IMR-90 (cell line): ENCODE results near the gene DNAH9. TPM values are rescaled to one million over a fixed set of nuclear protein-coding genes. Genes with fewer than 3 reads are reported as not detected.

ENCODE experiments used
- ATAC-seq: fragments of 200-7000 bp; cut with Tn5 transposase; 2 replicates; pipeline ENCODE4 v1.9.1; 2020; ENCODE audit warnings: low read depth, mild to moderate bottlenecking, moderate library complexity
- BruUV-seq: library from RNA; stranded (reverse); fragments of 400-500 nt; replicated peaks from 2 replicates; lab custom pipeline; 2021; lab: Mats Ljungman, UMichigan
- CTCF ChIA-PET: fragments of 300-600 bp; formaldehyde crosslinking; extraction: SDS; loops from one replicate; lab custom pipeline; 2021; ENCODE audit warnings: antibody characterized with exemption; lab: Yijun Ruan, JAX
- POLR2A ChIA-PET: fragments of 300-600 bp; sonication (Branson Sonifier 250); formaldehyde crosslinking; loops from one replicate; lab custom pipeline; 2022; ENCODE audit warnings: antibody characterized with exemption; ENCODE audit not compliant: unreplicated experiment; lab: Charles Lee
- DNase-seq: peaks from one replicate; pipeline ENCODE4 v3.0.0; 2013
- H2AFZ ChIP-seq: replicated peaks from 2 replicates; pipeline ENCODE3; 2013; ENCODE audit warnings: low read length, mild to moderate bottlenecking; ENCODE audit not compliant: poor library complexity
- H2AK5ac ChIP-seq: 2 replicates; pipeline ENCODE4 v1.6.1; 2013; ENCODE audit warnings: low read depth, low read length, inconsistent platforms
- H2AK9ac ChIP-seq: replicated peaks from 2 replicates; pipeline ENCODE3; 2013; ENCODE audit warnings: mild to moderate bottlenecking, low read depth, low read length, moderate library complexity; ENCODE audit not compliant: poor library complexity
- H2BK120ac ChIP-seq: 2 replicates; pipeline ENCODE4 v1.6.1; 2013; ENCODE audit warnings: low read depth, low read length, inconsistent platforms
- H2BK15ac ChIP-seq: 3 replicates; pipeline ENCODE4 v1.6.1; 2013; ENCODE audit warnings: low read depth, low read length, inconsistent platforms
- H2BK20ac ChIP-seq: 2 replicates; pipeline ENCODE4 v1.6.1; 2013; ENCODE audit warnings: low read depth, mild to moderate bottlenecking, inconsistent platforms, low read length, moderate library complexity
- H2BK5ac ChIP-seq: 2 replicates; pipeline ENCODE4 v1.6.1; 2013; ENCODE audit warnings: mild to moderate bottlenecking, low read depth, low read length, inconsistent platforms; ENCODE audit not compliant: poor library complexity, severe bottlenecking
- H3K14ac ChIP-seq: replicated peaks from 2 replicates; pipeline ENCODE4 v1.6.1; 2013; ENCODE audit warnings: low read depth, low read length, inconsistent platforms
- H3K18ac ChIP-seq: 2 replicates; pipeline ENCODE4 v1.6.1; 2013; ENCODE audit warnings: low read depth, low read length, control low read depth
- H3K23ac ChIP-seq: 2 replicates; pipeline ENCODE4 v1.6.1; 2013; ENCODE audit warnings: low read depth, low read length, inconsistent platforms
- H3K27ac ChIP-seq: 2 replicates; pipeline ENCODE4 v1.5.1; 2013; ENCODE audit warnings: mild to moderate bottlenecking, control low read depth, low read length; ENCODE audit not compliant: insufficient read depth
- H3K27me3 ChIP-seq: 2 replicates; pipeline ENCODE4 v1.6.1; 2013; ENCODE audit warnings: low read length; ENCODE audit not compliant: control insufficient read depth, insufficient read depth
- H3K36me3 ChIP-seq: 2 replicates; pipeline ENCODE4 v1.6.1; 2013; ENCODE audit warnings: low read length, mixed read lengths; ENCODE audit not compliant: control insufficient read depth, insufficient read depth
- H3K4ac ChIP-seq: 2 replicates; pipeline ENCODE4 v1.6.1; 2013; ENCODE audit warnings: low read depth, low read length, inconsistent platforms
- H3K4me1 ChIP-seq: 2 replicates; pipeline ENCODE4 v1.6.1; 2013; ENCODE audit warnings: low read length, mixed read lengths; ENCODE audit not compliant: control insufficient read depth, insufficient read depth
- H3K4me2 ChIP-seq: 2 replicates; pipeline ENCODE4 v1.6.1; 2013; ENCODE audit warnings: low read depth, mild to moderate bottlenecking, control low read depth, low read length, moderate library complexity
- H3K4me3 ChIP-seq: 2 replicates; pipeline ENCODE4 v1.5.1; 2013; ENCODE audit warnings: low read depth, mild to moderate bottlenecking, control low read depth, low read length, moderate library complexity; ENCODE audit not compliant: insufficient read depth
- H3K56ac ChIP-seq: 2 replicates; pipeline ENCODE4 v1.6.1; 2013; ENCODE audit warnings: low read length, inconsistent platforms; ENCODE audit not compliant: insufficient read depth; ENCODE audit errors: extremely low read depth
- H3K79me1 ChIP-seq, 2 experiments: 2 replicates each; pipeline ENCODE4 v1.6.1; 2013; ENCODE audit warnings: low read length in 2 of 2, inconsistent platforms in 1 of 2, low read depth in 1 of 2
- H3K9ac ChIP-seq: 2 replicates; pipeline ENCODE4 v1.6.1; 2013; ENCODE audit warnings: low read depth, low read length, control low read depth
- H3K9me1 ChIP-seq: 2 replicates; pipeline ENCODE4 v1.6.1; 2013; ENCODE audit warnings: low read length, inconsistent platforms; ENCODE audit not compliant: insufficient read depth
- H3K9me3 ChIP-seq: 2 replicates; pipeline ENCODE4 v1.6.1; 2013; ENCODE audit warnings: low read length; ENCODE audit not compliant: control insufficient read depth, insufficient read depth
- H4K20me1 ChIP-seq: 2 replicates; pipeline ENCODE4 v1.6.1; 2013; ENCODE audit warnings: low read length, inconsistent platforms; ENCODE audit not compliant: insufficient read depth
- H4K5ac ChIP-seq: 2 replicates; pipeline ENCODE4 v1.6.1; 2013; ENCODE audit warnings: mild to moderate bottlenecking, low read depth, low read length, control low read depth
- H4K8ac ChIP-seq, 2 experiments: 2 replicates each; pipeline ENCODE4 v1.6.1; 2013; ENCODE audit warnings: low read depth in 2 of 2, low read length in 2 of 2, control low read depth in 1 of 2, inconsistent platforms in 1 of 2
- H4K91ac ChIP-seq: 2 replicates; pipeline ENCODE4 v1.6.1; 2013; ENCODE audit warnings: low read depth, low read length, inconsistent platforms; ENCODE audit not compliant: insufficient read depth
- BHLHE40 ChIP-seq: fragments of 150-350 bp; IDR thresholded peaks from 2 replicates; pipeline ENCODE4 v1.6.1; 2016; ENCODE audit warnings: mild to moderate bottlenecking, low read depth, low read length
- CTCF ChIP-seq: conservative IDR thresholded peaks from 2 replicates; pipeline ENCODE4 v1.5.1; 2012; ENCODE audit warnings: mild to moderate bottlenecking, low read depth, low read length, improper control_type of control experiment
- ELK1 ChIP-seq: fragments of 150-350 bp; IDR thresholded peaks from 2 replicates; pipeline ENCODE4 v1.6.1; 2016; ENCODE audit warnings: low read depth, mild to moderate bottlenecking, low read length, moderate library complexity, borderline replicate concordance
- RAD21 ChIP-seq: IDR thresholded peaks from 2 replicates; pipeline ENCODE4 v1.6.1; 2012; ENCODE audit warnings: low read length, improper control_type of control experiment
- SMC3 ChIP-seq: fragments of 150-350 bp; IDR thresholded peaks from 2 replicates; pipeline ENCODE4 v1.6.1; 2016; ENCODE audit warnings: low read depth, mild to moderate bottlenecking, antibody characterized with exemption, low read length, moderate library complexity
- WGBS, 2 experiments: methylation state at CpG; one replicate each; pipeline versions ENCODE4 v1.1.5 to v1.1.7; 2013; ENCODE audit warnings: missing lambda C conversion rate in 2 of 2; ENCODE audit not compliant: insufficient read length in 1 of 2; ENCODE audit errors: extremely low coverage in 2 of 2; 5-methylcytosine and 5-hydroxymethylcytosine counted together
- dilution Hi-C: fragments of 300-500 bp; cut with HindIII; formaldehyde crosslinking; loops from one replicate; pipeline ENCODE4 v1.14.3; 2018; ENCODE audit warnings: low sequenced_read_pairs; ENCODE audit not compliant: unreplicated experiment
- in situ Hi-C: fragments of 300-500 bp; cut with MboI; formaldehyde crosslinking; loops from 3 replicates; pipeline ENCODE4 v1.14.3; 2019; ENCODE audit warnings: low sequenced_read_pairs, inconsistent platforms, mixed read lengths
- intact Hi-C: fragments of 100-400 bp; cut with micrococcal nuclease; formaldehyde crosslinking; loops from 2 replicates; pipeline ENCODE4 v1.10.0; 2022
- polyA plus RNA-seq, 3 experiments: library from polyadenylated mRNA; depleted of rRNA; stranded (reverse); fragments of >200 nt; gene quantifications; 2 replicates each; pipeline ENCODE4 v1.2.3, GENCODE V29; 2012; ENCODE audit warnings: low replicate concordance in 1 of 3
- total RNA-seq: library from RNA; depleted of rRNA; stranded (reverse); fragments of >200 nt; gene quantifications from 2 replicates; pipeline ENCODE4 v1.2.3, GENCODE V29; 2012

The DNAH9 gene
- total and polyA plus RNA-seq, 2 of the 4 experiments (the other 2 are of a cell fraction), result not detected

GRCh38 chr17:11986942-11987329 is 388.7 kb downstream of the DNAH9 start:
- Histone ChIP-seq H2BK15ac (no peak overlapping the region), H3K4me3 (no peak overlapping the region), H4K91ac (no peak overlapping the region), H3K79me1 (no peaks in the 10 kb centered on the region), H3K4me1 (no peaks in the 10 kb centered on the region), H3K4ac (no peak overlapping the region), H4K20me1 (no peaks in the 10 kb centered on the region), H3K56ac (no peak overlapping the region), H3K23ac (no peak overlapping the region), H3K9ac (no peak overlapping the region), H3K36me3 (peaks cover 24% of the 10 kb centered on the region), H3K14ac (no peak overlapping the region), H3K9me3 (no peaks in the 10 kb centered on the region), H2BK20ac (no peak overlapping the region), H3K18ac (no peak overlapping the region), H4K5ac (no peak overlapping the region), H3K9me1 (no peaks in the 10 kb centered on the region), H3K27ac (no peak overlapping the region), H2AFZ (no peak overlapping the region), H2AK5ac (no peak overlapping the region), H3K27me3 (no peaks in the 10 kb centered on the region), H2BK5ac (no peak overlapping the region), H2BK120ac (no peak overlapping the region), H3K4me2 (no peak overlapping the region; the same call in 1 of the 2 replicates), H2AK9ac (no peak overlapping the region), H4K8ac (no peak overlapping the region)
- dilution Hi-C loops (no loop called here), in situ Hi-C loops (loop anchor here (10.0 to 25.0 kb wide), 2 partner anchors 1112 to 1325 kb away; partner anchors contain the start of gene MYH3), intact Hi-C loops (loop anchor here (1.0 to 5.0 kb wide), 2 partner anchors 1111 to 1340 kb away; no protein-coding TSS in a partner anchor)
- no TSS peak for BruUV-seq
- CTCF ChIA-PET, result interaction anchor here (0.6 to 1.4 kb wide), 5 partner anchors 9 to 1340 kb away, joined by 3 to 8 read pairs (median 5); partner anchors contain the start of gene ZNF18
- ATAC-seq (peak; percentile 92), DNase-seq (peak; percentile 60)
- POLR2A ChIA-PET, result interaction anchor here (1.5 kb wide), 1 partner anchor 10 kb away, joined by 4 read pairs; the partner anchor contains the start of gene ZNF18
- no CpG with 5 or more reads among the region's 5 CpGs for WGBS, 2 experiments
- TF ChIP-seq SMC3 (peak; percentile 50; the same call in 1 of the 2 replicates), CTCF (peak; percentile 58), RAD21 (peak; percentile 62), ELK1 (no peak), BHLHE40 (no peak)
